ENCODE results near the gene STXBP5.
"Not testable (repeated sequence)": the region's sequence is repeated elsewhere in the genome, so short reads cannot be mapped to it uniquely, and the experiment has no call there.

The STXBP5 gene

DNA sequence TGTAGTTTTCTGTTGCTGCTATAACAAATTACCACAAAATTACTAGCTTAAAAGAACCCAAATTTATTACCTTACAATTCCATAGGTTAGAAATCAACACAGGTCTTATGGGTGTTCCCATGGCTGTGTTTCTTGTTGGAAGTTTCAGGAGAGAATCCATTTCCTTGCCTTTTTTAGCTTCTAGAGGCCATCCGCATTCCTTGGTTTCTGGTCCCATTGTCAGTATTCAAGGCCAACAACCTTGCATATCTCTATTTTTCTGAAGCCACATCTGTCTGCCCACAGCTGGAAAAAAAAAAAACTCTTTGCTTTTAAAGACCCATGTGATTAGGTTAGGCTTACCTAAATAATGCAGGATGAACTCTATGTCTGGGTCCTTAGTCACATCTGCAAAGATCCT lies 174.6 kb downstream of the STXBP5 start:
- Histone ChIP-seq H3K9me3 (ENCODE audit: low read length) (no peaks in the 10 kb centered on the region), H3K9me2 (ENCODE audit: low read depth, low read length) (no peaks in the 10 kb centered on the region), H3K36me3 (ENCODE audit: insufficient read depth, low read length) (peaks cover 5% of the 10 kb centered on the region; the same call in 1 of the 2 replicates), H3K4me3 (ENCODE audit: low read depth, low read length, poor library complexity, severe bottlenecking) (no peak overlapping the region), H3K4me2 (ENCODE audit: low read length) (no peak overlapping the region), H4K20me1 (ENCODE audit: insufficient read depth, low read length) (no peaks in the 10 kb centered on the region), H3K27ac (ENCODE audit: low read depth, low read length, poor library complexity, severe bottlenecking) (no peak overlapping the region), H3K27me3 (ENCODE audit: insufficient read depth, low read length) (no peaks in the 10 kb centered on the region), H2AFZ (ENCODE audit: low read length) (no peak overlapping the region), H3K9ac (ENCODE audit: low read length) (no peak overlapping the region), H3F3A (ENCODE audit: insufficient read depth, low read length) (no peaks in the 10 kb centered on the region), H3K79me2 (ENCODE audit: insufficient read depth, low read length) (no peaks in the 10 kb centered on the region), H3K4me1 (ENCODE audit: insufficient read depth, low read length, severe bottlenecking) (no peaks in the 10 kb centered on the region)
- TF ChIP-seq, protein P1, sequence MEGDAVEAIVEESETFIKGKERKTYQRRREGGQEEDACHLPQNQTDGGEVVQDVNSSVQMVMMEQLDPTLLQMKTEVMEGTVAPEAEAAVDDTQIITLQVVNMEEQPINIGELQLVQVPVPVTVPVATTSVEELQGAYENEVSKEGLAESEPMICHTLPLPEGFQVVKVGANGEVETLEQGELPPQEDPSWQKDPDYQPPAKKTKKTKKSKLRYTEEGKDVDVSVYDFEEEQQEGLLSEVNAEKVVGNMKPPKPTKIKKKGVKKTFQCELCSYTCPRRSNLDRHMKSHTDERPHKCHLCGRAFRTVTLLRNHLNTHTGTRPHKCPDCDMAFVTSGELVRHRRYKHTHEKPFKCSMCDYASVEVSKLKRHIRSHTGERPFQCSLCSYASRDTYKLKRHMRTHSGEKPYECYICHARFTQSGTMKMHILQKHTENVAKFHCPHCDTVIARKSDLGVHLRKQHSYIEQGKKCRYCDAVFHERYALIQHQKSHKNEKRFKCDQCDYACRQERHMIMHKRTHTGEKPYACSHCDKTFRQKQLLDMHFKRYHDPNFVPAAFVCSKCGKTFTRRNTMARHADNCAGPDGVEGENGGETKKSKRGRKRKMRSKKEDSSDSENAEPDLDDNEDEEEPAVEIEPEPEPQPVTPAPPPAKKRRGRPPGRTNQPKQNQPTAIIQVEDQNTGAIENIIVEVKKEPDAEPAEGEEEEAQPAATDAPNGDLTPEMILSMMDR (IDR thresholded peaks at IDR 0.05; ENCODE audit: low read length) = no peak
- no peak for TF ChIP-seq EZH2 (IDR thresholded peaks at IDR 0.05; ENCODE audit: borderline replicate concordance, low read length)

DNA sequence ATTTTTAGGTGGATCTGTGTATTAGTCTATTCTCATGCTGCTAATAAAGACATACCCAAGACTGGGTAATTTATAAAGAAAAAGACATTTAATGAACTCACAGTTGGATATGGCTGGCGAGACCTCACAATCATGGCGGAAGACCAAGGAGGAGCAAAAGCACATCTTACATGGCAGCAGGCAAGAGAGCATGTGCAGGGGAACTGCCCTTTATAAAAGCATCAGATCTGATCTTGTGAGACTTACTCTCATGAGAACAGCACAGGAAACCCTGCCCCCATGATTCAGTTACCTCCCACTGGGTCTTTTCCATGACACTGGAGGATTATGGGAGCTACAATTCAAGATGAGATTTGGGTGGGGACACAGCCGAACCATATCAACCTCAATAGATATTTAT lies 176.6 kb downstream of the STXBP5 start:
- H4K20me1 ChIP-seq (ENCODE audit: insufficient read depth, low read length); H3K4me2 ChIP-seq (ENCODE audit: low read length); H3K9me2 ChIP-seq (ENCODE audit: low read depth, low read length); H3K4me3 ChIP-seq (ENCODE audit: low read depth, low read length, poor library complexity, severe bottlenecking); H3K9ac ChIP-seq (ENCODE audit: low read length); H3K27me3 ChIP-seq (ENCODE audit: insufficient read depth, low read length); H3F3A ChIP-seq (ENCODE audit: insufficient read depth, low read length); H3K9me3 ChIP-seq (ENCODE audit: low read length); H3K27ac ChIP-seq (ENCODE audit: low read depth, low read length, poor library complexity, severe bottlenecking); H3K4me1 ChIP-seq (ENCODE audit: insufficient read depth, low read length, severe bottlenecking); H2AFZ ChIP-seq (ENCODE audit: low read length); H3K36me3 ChIP-seq (ENCODE audit: insufficient read depth, low read length); H3K79me2 ChIP-seq (ENCODE audit: insufficient read depth, low read length): not testable (repeated sequence)

DNA sequence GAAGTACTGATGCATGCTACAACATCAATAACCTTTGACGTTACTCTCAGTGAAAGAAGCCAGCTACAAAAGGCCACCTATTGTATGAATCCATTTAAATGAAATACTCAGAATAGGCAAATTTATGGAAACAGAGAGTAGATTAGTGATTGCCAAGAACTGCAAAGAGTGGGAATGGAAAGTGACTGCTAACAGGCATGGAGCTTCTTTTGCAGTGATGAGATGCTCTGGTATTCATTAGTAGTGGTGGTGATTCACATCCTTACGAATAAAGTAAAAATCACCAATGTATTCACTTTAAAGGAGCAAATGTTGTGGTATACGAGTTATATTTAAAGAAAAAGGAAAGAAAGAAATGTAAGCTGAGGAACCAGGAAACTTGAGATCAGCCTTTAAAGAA lies 177.5 kb downstream of the STXBP5 start:
- Histone ChIP-seq H3K4me3 (ENCODE audit: low read depth, low read length, poor library complexity, severe bottlenecking) (no peak overlapping the region), H3F3A (ENCODE audit: insufficient read depth, low read length) (no peaks in the 10 kb centered on the region), H3K9me2 (ENCODE audit: low read depth, low read length) (no peaks in the 10 kb centered on the region), H4K20me1 (ENCODE audit: insufficient read depth, low read length) (no peaks in the 10 kb centered on the region), H3K27ac (ENCODE audit: low read depth, low read length, poor library complexity, severe bottlenecking) (no peak overlapping the region), H3K27me3 (ENCODE audit: insufficient read depth, low read length) (no peaks in the 10 kb centered on the region), H3K36me3 (ENCODE audit: insufficient read depth, low read length) (peaks cover 5% of the 10 kb centered on the region; the same call in 1 of the 2 replicates), H3K4me2 (ENCODE audit: low read length) (no peak overlapping the region), H3K9me3 (ENCODE audit: low read length) (no peaks in the 10 kb centered on the region), H3K4me1 (ENCODE audit: insufficient read depth, low read length, severe bottlenecking) (no peaks in the 10 kb centered on the region), H3K79me2 (ENCODE audit: insufficient read depth, low read length) (no peaks in the 10 kb centered on the region), H2AFZ (ENCODE audit: low read length) (no peak overlapping the region), H3K9ac (ENCODE audit: low read length) (no peak overlapping the region)
- TF ChIP-seq EZH2 (IDR thresholded peaks at IDR 0.05; ENCODE audit: borderline replicate concordance, low read length) = no peak
- TF ChIP-seq, protein P1 (IDR thresholded peaks at IDR 0.05; ENCODE audit: low read length) = no peak

DNA sequence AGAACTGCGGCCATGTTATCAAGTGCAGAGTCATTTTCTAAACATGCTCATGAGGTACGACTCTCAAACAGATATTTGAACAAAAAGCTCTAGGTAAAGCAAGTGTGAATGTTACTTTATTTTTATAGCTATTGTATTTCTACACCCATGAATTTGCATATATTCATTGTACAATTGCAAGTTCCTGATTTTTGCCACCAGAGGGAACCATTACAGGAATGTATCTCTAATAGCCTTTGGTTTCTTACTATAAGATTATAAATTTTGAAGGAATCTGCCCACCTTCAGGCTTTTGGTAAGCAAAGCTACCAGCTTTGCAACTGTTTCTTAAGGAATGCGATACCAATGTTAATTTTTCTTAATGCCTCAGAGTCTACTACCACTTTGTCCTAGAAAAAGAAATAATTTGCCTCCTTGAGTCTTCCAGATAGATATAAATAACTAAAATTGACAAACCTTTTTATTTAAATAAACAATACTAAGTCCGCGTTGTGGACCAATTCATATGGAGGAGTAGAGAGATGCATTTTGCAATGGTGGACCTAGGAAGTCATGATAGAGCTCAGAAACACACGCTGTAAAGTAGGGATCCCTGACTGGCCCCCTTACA lies 178.8 kb downstream of the STXBP5 start:
- TF ChIP-seq, protein P1 (IDR thresholded peaks at IDR 0.05; ENCODE audit: low read length) = peak; percentile 21; the same call in 1 of the 2 replicates
- no peak for TF ChIP-seq EZH2 (IDR thresholded peaks at IDR 0.05; ENCODE audit: borderline replicate concordance, low read length)
- peaks cover 5% of the 10 kb centered on the region; the same call in 1 of the 2 replicates for H3K36me3 ChIP-seq (ENCODE audit: insufficient read depth, low read length)

More for the DNA sequence above, 178.8 kb downstream of the STXBP5 start:
- no peak overlapping the region for H3K4me2 ChIP-seq (ENCODE audit: low read length)
- no peak overlapping the region for H2AFZ ChIP-seq (ENCODE audit: low read length)
- H3K9me3 ChIP-seq (ENCODE audit: low read length) = no peaks in the 10 kb centered on the region
- H3K9ac ChIP-seq (ENCODE audit: low read length) = no peak overlapping the region
- no peaks in the 10 kb centered on the region for H3K79me2 ChIP-seq (ENCODE audit: insufficient read depth, low read length)
- no peaks in the 10 kb centered on the region for H3F3A ChIP-seq (ENCODE audit: insufficient read depth, low read length)
- H3K4me1 ChIP-seq (ENCODE audit: insufficient read depth, low read length, severe bottlenecking) = no peaks in the 10 kb centered on the region
- H3K27me3 ChIP-seq (ENCODE audit: insufficient read depth, low read length) = no peaks in the 10 kb centered on the region
- no peak overlapping the region for H3K27ac ChIP-seq (ENCODE audit: low read depth, low read length, poor library complexity, severe bottlenecking)
- H4K20me1 ChIP-seq (ENCODE audit: insufficient read depth, low read length) = no peaks in the 10 kb centered on the region
- no peaks in the 10 kb centered on the region for H3K9me2 ChIP-seq (ENCODE audit: low read depth, low read length)
- no peak overlapping the region for H3K4me3 ChIP-seq (ENCODE audit: low read depth, low read length, poor library complexity, severe bottlenecking)
